Sigmoid colon (tissue), 7 donors: ENCODE measurements around the gene CDKL5. TPM values are rescaled to one million over a fixed set of nuclear protein-coding genes. Genes with fewer than 3 reads are reported as not detected.

Experiments used
- DNase-seq: peaks from one replicate; pipeline ENCODE4 v3.0.0-alpha.2; 2019
- H3K27ac ChIP-seq, 4 donors: fragments of 200-600 bp; sonication (generic); one replicate each; pipeline ENCODE4 v1.5.1; 2016 to 2019; ENCODE audit warnings: mild to moderate bottlenecking in 1 of 4
- H3K27me3 ChIP-seq, 3 donors: fragments of 200-600 bp; sonication (generic); one replicate each; pipeline ENCODE4 v1.5.1; 2019; ENCODE audit warnings: mild to moderate bottlenecking in 1 of 3
- H3K36me3 ChIP-seq, 4 donors: fragments of 200-600 bp; sonication (generic); one replicate each; pipeline ENCODE4 v1.5.1; 2016 to 2019
- H3K4me1 ChIP-seq, 4 donors: fragments of 200-600 bp; sonication (generic); one replicate each; pipeline ENCODE4 v1.5.1; 2017 to 2019
- H3K4me3 ChIP-seq, 4 donors: fragments of 200-600 bp; sonication (generic); one replicate each; pipeline ENCODE4 v1.5.1; 2017 to 2019; ENCODE audit warnings: mild to moderate bottlenecking in 2 of 4, moderate library complexity in 1 of 4
- H3K9me3 ChIP-seq, 4 donors: fragments of 200-600 bp in 3 of 4; sonication (generic) in 3 of 4; one replicate each; pipeline versions ENCODE4 v1.5.1 to v1.6.1; 2013 to 2019
- EP300 ChIP-seq, 4 donors: sonication (generic); formaldehyde crosslinking; IDR thresholded peaks; one replicate each; pipeline ENCODE4 v1.6.1; 2017; ENCODE audit warnings: antibody characterized with exemption in 4 of 4
- POLR2A ChIP-seq, 2 donors: fragments of 450-650 bp; IDR thresholded peaks; one replicate each; pipeline ENCODE4 v1.6.1; 2016; ENCODE audit warnings: antibody characterized with exemption in 2 of 2, mild to moderate bottlenecking in 2 of 2, moderate library complexity in 2 of 2
- POLR2AphosphoS5 ChIP-seq, 4 donors: sonication (generic); formaldehyde crosslinking; IDR thresholded peaks; one replicate each; pipeline ENCODE4 v1.6.1; 2017; ENCODE audit warnings: antibody characterized with exemption in 4 of 4
- WGBS, 2 donors: extraction: QIAGEN DNeasy Blood & Tissue Kit; methylation state at CpG; one replicate each; pipeline ENCODE4 v1.1.7; 2013; 5-methylcytosine and 5-hydroxymethylcytosine counted together
- intact Hi-C: fragments of 100-400 bp; cut with DNase I; formaldehyde crosslinking; loops from one replicate; pipeline ENCODE4 v1.15.1; 2023
- polyA plus RNA-seq, 3 donors: library from polyadenylated mRNA; stranded (reverse); fragments of 200-250 nt; gene quantifications; one replicate each; pipeline ENCODE4 v1.2.3, GENCODE V29; 2013
- total RNA-seq, 4 donors: library from RNA; depleted of rRNA; stranded (reverse); fragments of >200 nt; gene quantifications; one replicate each; pipeline ENCODE4 v1.1.0, GENCODE V29; 2016
- TF ChIP-seq, protein P1 (sequence below), 4 experiments: fragments of 450-650 bp in 3 of 4; fragments of 200-600 bp in 1 of 4; IDR thresholded peaks; one replicate each; pipeline ENCODE4 v1.5.1; 2016 to 2019; ENCODE audit warnings: antibody characterized with exemption in 4 of 4, mild to moderate bottlenecking in 3 of 4, moderate library complexity in 2 of 4
- donor health status: healthy with polysubstance abuse.
- donor health status: Bipolar disorder and iron deficiency.
- donor health status: healthy.

CDKL5 gene
- total RNA-seq, result 1 to 10 TPM; 5.2 to 8.9 (median 5.3) TPM
- 1 to 10 TPM in 1 of 3 donors, under 1 TPM in 2; 0.46 to 1.0 (median 0.60) TPM for polyA plus RNA-seq

DNA sequence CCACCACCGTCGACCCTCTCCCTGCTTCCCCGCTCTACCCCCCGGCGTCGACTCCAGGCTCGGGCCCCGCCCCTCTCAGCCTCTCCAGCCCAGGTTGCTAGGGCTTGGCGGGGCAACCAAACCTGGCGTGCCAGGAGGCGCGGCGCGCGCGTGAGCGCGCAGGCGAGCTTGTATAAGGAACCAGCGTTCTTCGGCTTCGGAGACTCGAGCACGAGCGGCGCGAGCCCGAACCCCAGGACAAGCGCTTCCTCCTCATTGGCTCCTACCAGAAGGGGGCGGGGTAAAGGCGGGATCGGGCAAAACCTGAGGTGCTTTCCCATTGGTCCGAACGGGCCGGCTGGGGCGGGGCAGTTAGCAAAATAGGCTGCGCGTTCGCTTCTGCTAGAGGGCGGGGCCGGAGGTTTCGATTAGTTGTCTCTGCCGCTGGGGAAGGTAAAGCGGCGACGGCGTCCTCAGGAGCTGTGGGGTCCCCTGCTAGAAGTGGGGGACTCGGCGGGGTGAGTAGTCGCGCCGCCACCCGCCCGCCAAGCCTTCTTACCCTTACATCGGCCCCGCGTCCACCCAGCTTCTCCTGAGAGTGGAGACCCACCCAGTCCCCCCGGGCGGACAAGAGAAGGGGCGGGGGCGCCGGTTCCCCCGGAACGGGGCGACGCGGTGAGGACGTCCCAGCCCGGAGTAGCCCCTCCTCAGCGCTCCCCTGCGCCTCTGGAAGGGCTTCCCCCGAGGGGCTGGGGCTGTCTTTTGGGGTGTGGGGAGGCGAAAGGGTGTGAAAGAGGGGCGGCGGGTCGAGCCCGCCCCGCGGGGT lies at the start of gene CDKL5:
Gene CDKL5, plus strand, starts transcription at position 410 of the 805 bp plus-strand sequence. CDS start 81,489 bp downstream, outside the sequence.
- no peaks in the 10 kb centered on the region for H3K4me1 ChIP-seq
- H3K27me3 ChIP-seq, result no peaks in the 10 kb centered on the region
- TF ChIP-seq, protein P1, sequence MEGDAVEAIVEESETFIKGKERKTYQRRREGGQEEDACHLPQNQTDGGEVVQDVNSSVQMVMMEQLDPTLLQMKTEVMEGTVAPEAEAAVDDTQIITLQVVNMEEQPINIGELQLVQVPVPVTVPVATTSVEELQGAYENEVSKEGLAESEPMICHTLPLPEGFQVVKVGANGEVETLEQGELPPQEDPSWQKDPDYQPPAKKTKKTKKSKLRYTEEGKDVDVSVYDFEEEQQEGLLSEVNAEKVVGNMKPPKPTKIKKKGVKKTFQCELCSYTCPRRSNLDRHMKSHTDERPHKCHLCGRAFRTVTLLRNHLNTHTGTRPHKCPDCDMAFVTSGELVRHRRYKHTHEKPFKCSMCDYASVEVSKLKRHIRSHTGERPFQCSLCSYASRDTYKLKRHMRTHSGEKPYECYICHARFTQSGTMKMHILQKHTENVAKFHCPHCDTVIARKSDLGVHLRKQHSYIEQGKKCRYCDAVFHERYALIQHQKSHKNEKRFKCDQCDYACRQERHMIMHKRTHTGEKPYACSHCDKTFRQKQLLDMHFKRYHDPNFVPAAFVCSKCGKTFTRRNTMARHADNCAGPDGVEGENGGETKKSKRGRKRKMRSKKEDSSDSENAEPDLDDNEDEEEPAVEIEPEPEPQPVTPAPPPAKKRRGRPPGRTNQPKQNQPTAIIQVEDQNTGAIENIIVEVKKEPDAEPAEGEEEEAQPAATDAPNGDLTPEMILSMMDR (IDR thresholded peaks at IDR 0.05), result no peak
- peak; percentile 22 to 38 for TF ChIP-seq POLR2A (IDR thresholded peaks at IDR 0.05)
- peak; percentile 79 to 92 (median 82) for TF ChIP-seq POLR2AphosphoS5 (IDR thresholded peaks at IDR 0.05)
- intact Hi-C loops, result loop anchor here (2.0 to 5.0 kb wide), 3 partner anchors 249 to 562 kb away; no protein-coding TSS in a partner anchor
- no peaks in the 10 kb centered on the region for H3K9me3 ChIP-seq
- peak within 1 kb of the TSS; percentile 73 to 84 (median 80) for H3K27ac ChIP-seq
- H3K4me3 ChIP-seq, result peak within 1 kb of the TSS; percentile 72 to 83 (median 78)
- DNase-seq, result peak; percentile 98
- no peaks in the 10 kb centered on the region for H3K36me3 ChIP-seq
- 0% methylated on average over 79 of the region's 79 CpGs for WGBS, 2 donors

- Histone ChIP-seq H3K27ac (no peak overlapping the region), H3K9me3 (no peaks in the 10 kb centered on the region), H3K36me3 (no peaks in the 10 kb centered on the region), H3K4me3 (no peak overlapping the region), H3K4me1 (no peaks in the 10 kb centered on the region), H3K27me3 (no peaks in the 10 kb centered on the region)
- DNase-seq, result no peak
- TF ChIP-seq, protein P1 (IDR thresholded peaks at IDR 0.05), result peak in 1 of 4 experiments; percentile 17
- TF ChIP-seq POLR2A (IDR thresholded peaks at IDR 0.05), result no peak
- intact Hi-C loops, result no loop called here
- 8 to 14% methylated on average over 6 of the region's 6 CpGs for WGBS, 2 donors
Observed at GRCh38 chrX:18377796-18378195, 47.6 kb upstream of the CDKL5 start.

- 61 to 73% methylated on average over 3 of the region's 3 CpGs for WGBS, 2 donors
- H3K36me3 ChIP-seq, result no peaks in the 10 kb centered on the region
- no peaks in the 10 kb centered on the region for H3K27me3 ChIP-seq
- no peaks in the 10 kb centered on the region for H3K4me1 ChIP-seq
- TF ChIP-seq, protein P1 (IDR thresholded peaks at IDR 0.05), result no peak
- TF ChIP-seq POLR2AphosphoS5 (IDR thresholded peaks at IDR 0.05) (no peak), EP300 (IDR thresholded peaks at IDR 0.05) (no peak), POLR2A (IDR thresholded peaks at IDR 0.05) (no peak)
- intact Hi-C loops, result loop anchor here (2.0 to 5.0 kb wide), 2 partner anchors 507 to 942 kb away; no protein-coding TSS in a partner anchor
- no peak overlapping the region for H3K4me3 ChIP-seq
- no peaks in the 10 kb centered on the region for H3K9me3 ChIP-seq
- H3K27ac ChIP-seq, result no peak overlapping the region
- no peak for DNase-seq
Observed at GRCh38 chrX:18389966-18390365, 35.4 kb upstream of the CDKL5 start.

DNA sequence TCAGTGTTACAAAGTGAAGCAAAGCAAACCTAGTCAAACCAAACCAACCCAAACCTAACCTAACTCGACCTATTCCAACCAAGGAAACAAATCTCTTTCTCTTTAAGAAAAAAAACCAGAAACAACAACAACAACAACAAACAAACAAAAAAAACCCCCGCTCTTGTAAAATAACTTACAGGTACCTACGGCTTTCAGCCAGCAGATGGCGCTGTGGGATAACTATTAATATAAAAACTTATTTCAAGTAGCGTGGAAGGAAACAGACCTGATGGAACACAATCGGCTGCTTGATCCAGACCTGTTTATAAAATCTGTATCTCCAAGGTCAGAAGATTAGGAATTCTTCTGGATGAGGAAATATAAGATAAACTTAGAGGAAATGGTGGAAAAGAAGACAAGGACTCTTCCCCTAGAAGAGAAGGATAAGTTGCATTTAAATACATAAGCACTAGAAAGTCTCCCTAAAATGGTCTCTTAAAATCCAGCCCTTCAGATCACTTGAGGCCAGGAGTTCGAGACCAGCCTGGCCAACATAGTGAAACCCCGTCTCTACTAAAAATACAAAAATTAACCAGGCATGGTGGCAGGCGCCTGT lies 34.4 kb upstream of the CDKL5 start:
- DNase-seq, result peak; percentile 79
- H3K9me3 ChIP-seq, result no peaks in the 10 kb centered on the region
- no peak for TF ChIP-seq POLR2AphosphoS5 (IDR thresholded peaks at IDR 0.05)
- TF ChIP-seq, protein P1 (IDR thresholded peaks at IDR 0.05), result peak; percentile 36 to 48 (median 44)

More for the DNA sequence above, 34.4 kb upstream of the CDKL5 start:
- no peaks in the 10 kb centered on the region for H3K27me3 ChIP-seq
- no peaks in the 10 kb centered on the region for H3K36me3 ChIP-seq
- no peak overlapping the region for H3K4me3 ChIP-seq
- no peak overlapping the region for H3K27ac ChIP-seq
- 25 to 26% methylated on average over 9 of the region's 9 CpGs for WGBS, 2 donors
- intact Hi-C loops, result loop anchor here (2.0 to 5.0 kb wide), 2 partner anchors 506 to 941 kb away; no protein-coding TSS in a partner anchor
- H3K4me1 ChIP-seq, result no peaks in the 10 kb centered on the region
